Endothelial cell (in vitro differentiated cells): Measurements from ENCODE around the gene DNAJC16. TPM values are rescaled to one million over a fixed set of nuclear protein-coding genes. Genes with fewer than 3 reads are reported as not detected.

Source experiments
- DNase-seq: peaks from one replicate; pipeline ENCODE4 v3.0.0; 2021; ENCODE audit warnings: low spot score
- H3K27ac Mint-ChIP-seq: one replicate; pipeline ENCODE4 v1.8.0; 2021; ENCODE audit warnings: mixed read lengths, inconsistent platforms; ENCODE audit not compliant: unreplicated experiment
- H3K27me3 Mint-ChIP-seq: one replicate; pipeline ENCODE4 v1.8.0; 2021; ENCODE audit warnings: mild to moderate bottlenecking, moderate library complexity, mixed read lengths, inconsistent platforms; ENCODE audit not compliant: unreplicated experiment
- H3K36me3 Mint-ChIP-seq: one replicate; pipeline ENCODE4 v1.8.0; 2021; ENCODE audit warnings: mild to moderate bottlenecking, low read depth, mixed read lengths, inconsistent platforms; ENCODE audit not compliant: unreplicated experiment
- H3K4me1 Mint-ChIP-seq: one replicate; pipeline ENCODE4 v1.8.0; 2021; ENCODE audit warnings: mild to moderate bottlenecking, mixed read lengths, inconsistent platforms; ENCODE audit not compliant: unreplicated experiment
- H3K4me3 Mint-ChIP-seq: one replicate; pipeline ENCODE4 v1.8.0; 2021; ENCODE audit warnings: mild to moderate bottlenecking, mixed read lengths, inconsistent platforms; ENCODE audit not compliant: unreplicated experiment
- H3K9me3 Mint-ChIP-seq: one replicate; pipeline ENCODE4 v1.8.0; 2021; ENCODE audit warnings: mixed read lengths, inconsistent platforms; ENCODE audit not compliant: unreplicated experiment
- CTCF ChIP-seq: fragments of 200-600 bp; sonication (generic); IDR thresholded peaks from one replicate; pipeline ENCODE4 v1.5.0; 2021; ENCODE audit warnings: antibody characterized with exemption; ENCODE audit not compliant: unreplicated experiment
- total RNA-seq: library from RNA; stranded (reverse); fragmentation: NEBNext Ultra II Directional; extraction: Animal tissue kit (Norgen Biotek cat#: 25700); gene quantifications from one replicate; pipeline ENCODE4 v1.2.1, GENCODE V29; 2021; ENCODE audit not compliant: unreplicated experiment

DNAJC16 gene
- total RNA-seq, 1 donor from 2014 or later = 19.9 TPM

GRCh38 chr1:15504436-15504835 is 22.2 kb upstream of the DNAJC16 start:
- Mint-ChIP-seq H3K27me3 (no peaks in the 10 kb centered on the region), H3K36me3 (no peaks in the 10 kb centered on the region), H3K4me1 (peaks cover 2% of the 10 kb centered on the region), H3K9me3 (no peaks in the 10 kb centered on the region), H3K4me3 (no peak overlapping the region), H3K27ac (no peak overlapping the region)
- DNase-seq = no peak
- TF ChIP-seq CTCF = no peak

GRCh38 chr1:15506831-15507230 is 19.8 kb upstream of the DNAJC16 start:
- Mint-ChIP-seq H3K4me1 (peaks cover 2% of the 10 kb centered on the region), H3K9me3 (no peaks in the 10 kb centered on the region), H3K27ac (no peak overlapping the region), H3K36me3 (peaks cover under 1% of the 10 kb centered on the region), H3K4me3 (no peak overlapping the region), H3K27me3 (peaks cover 3% of the 10 kb centered on the region)
- no peak for DNase-seq
- TF ChIP-seq CTCF = no peak

- Mint-ChIP-seq H3K27me3 (peaks cover 3% of the 10 kb centered on the region), H3K4me3 (no peak overlapping the region), H3K9me3 (no peaks in the 10 kb centered on the region)
Observed at GRCh38 chr1:15507278-15507677, 19.4 kb upstream of the DNAJC16 start.

GRCh38 chr1:15508700-15509487 is 17.8 kb upstream of the DNAJC16 start:
- Mint-ChIP-seq H3K27ac (no peak overlapping the region), H3K27me3 (peaks cover 3% of the 10 kb centered on the region), H3K36me3 (peaks cover 7% of the 10 kb centered on the region), H3K4me3 (no peak overlapping the region), H3K9me3 (no peaks in the 10 kb centered on the region), H3K4me1 (peaks cover 2% of the 10 kb centered on the region)
- no peak for TF ChIP-seq CTCF
- no peak for DNase-seq

More at GRCh38 chr1:15507278-15507677, 19.4 kb upstream of the DNAJC16 start:
- peaks cover 2% of the 10 kb centered on the region for H3K4me1 Mint-ChIP-seq
- no peak for DNase-seq
- TF ChIP-seq CTCF = no peak
- no peak overlapping the region for H3K27ac Mint-ChIP-seq
- H3K36me3 Mint-ChIP-seq = peaks cover 5% of the 10 kb centered on the region

GRCh38 chr1:15509586-15509985 is 17.1 kb upstream of the DNAJC16 start:
- DNase-seq = no peak
- TF ChIP-seq CTCF = no peak
- H3K36me3 Mint-ChIP-seq = peaks cover 7% of the 10 kb centered on the region
- H3K4me1 Mint-ChIP-seq = peaks cover 2% of the 10 kb centered on the region
- no peaks in the 10 kb centered on the region for H3K9me3 Mint-ChIP-seq
- no peak overlapping the region for H3K4me3 Mint-ChIP-seq
- no peak overlapping the region for H3K27ac Mint-ChIP-seq
- H3K27me3 Mint-ChIP-seq = peaks cover 3% of the 10 kb centered on the region
